ENCODE measurements around the gene SEC16A.
"Not testable (repeated sequence)": the region's sequence is repeated elsewhere in the genome, so short reads cannot be mapped to it uniquely, and the experiment has no call there.

The SEC16A gene

DNA sequence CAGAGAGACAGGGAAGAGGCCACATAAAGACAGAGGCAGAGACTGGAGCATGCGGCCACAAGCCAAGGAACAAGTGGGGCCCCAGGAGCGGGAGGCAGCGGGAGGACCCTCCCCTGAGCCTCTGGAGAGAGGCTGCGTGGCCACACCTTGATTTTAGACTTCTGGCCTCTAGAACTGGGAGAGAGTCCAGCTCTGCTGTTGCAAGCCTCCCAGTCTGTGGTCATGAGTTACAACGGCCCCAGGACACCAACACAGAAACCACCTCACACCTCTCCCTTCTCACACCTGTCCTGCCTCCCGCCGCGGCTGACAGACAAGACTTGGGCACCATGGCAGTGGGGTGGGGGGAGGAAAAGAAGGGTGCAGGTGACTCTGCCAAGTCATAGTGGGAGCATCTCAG lies 45.4 kb downstream of the SEC16A start:
- DNase-seq = no peak

DNA sequence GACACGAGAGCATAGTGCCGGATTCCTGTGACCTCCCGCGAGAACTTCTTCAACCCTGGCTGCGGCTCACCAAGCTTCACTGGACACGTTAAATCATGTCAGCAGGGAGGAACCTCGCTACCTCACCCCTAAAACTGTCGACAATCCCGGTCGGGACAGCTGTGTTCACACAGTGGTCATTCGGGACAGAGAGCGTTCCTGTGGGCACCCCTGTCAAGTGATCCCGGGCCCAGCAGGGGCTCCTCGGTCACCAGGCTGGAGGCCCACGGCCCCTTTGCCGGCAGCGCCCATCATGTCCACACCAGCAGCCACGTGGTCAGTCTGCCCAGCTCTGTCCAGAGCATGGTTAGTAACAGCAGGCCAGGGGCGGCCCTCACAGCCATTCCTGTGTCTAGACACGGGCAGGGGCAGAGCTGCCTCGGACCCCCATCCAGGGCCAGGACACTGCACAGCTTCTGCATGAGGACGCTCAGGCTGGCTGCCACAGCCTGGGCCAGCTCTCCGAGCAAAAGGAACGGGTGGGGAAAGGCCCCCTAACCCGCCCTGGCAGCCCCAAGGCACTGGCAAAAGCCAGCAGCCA lies 46.7 kb downstream of the SEC16A start:
- no peak for DNase-seq

DNA sequence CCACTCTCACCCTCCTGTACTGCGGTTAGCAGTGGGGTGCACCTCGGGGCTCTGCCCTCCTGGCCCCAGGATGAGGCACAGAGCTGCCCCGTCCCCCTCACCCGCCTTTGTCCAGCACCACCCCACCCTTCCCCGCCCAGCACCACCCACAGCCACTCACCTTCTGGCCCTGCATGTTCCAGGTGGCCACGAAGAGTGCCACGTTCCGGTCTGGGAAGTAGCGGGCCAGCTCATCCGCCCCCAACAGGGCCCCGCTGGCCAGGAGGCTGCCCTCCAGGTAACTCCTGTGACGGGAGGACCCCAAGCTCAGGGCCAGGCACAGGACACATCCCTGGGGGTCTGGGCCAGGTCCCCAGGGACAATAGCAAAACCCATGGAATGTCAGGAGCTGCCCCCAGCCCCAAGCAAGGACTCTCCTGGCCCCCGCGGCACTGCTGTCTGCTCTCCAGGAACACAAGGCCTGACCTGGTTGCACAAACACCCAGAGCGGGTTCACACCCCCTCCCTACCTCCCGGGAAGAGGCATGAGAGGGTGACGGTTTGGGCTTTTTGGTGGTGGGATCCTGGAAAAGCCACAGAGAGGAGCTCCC lies 48.2 kb downstream of the SEC16A start:
- no peak for DNase-seq

DNA sequence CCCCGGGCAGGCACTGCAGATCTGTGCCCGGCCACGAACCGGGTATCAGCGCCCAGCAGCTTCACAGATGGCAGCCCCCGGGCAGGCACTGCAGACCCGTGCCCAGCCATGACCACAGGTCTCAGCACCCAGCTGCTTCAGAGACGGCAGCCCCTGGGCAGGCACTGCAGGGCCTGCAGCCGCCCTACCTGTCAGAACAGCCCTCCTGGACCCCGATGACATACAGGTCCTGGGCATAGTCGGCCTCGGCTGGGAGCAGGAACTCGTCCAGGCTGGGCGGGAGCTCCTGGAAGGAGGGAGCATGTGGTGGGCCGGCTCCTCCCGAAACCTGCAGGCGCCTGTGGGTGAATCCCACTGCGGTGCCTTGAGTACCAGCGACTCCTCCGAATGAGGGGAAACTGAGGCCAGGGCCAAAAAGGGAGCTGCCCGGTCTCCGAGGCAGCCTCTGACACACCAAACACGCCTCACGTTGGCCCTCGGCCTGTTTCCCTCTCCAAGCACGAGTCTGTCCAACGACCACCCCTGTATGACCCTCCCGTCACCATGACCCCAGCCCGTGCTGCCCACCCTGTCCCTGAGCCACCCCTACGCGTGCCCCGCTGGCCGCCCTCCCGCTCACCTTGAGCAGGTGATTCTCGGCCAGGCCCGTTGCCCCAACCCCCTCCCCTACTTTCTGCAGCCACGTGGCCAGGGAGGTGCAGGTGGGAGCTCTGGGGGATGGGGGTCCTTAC lies 48.8 kb downstream of the SEC16A start:
- no peak for DNase-seq

DNA sequence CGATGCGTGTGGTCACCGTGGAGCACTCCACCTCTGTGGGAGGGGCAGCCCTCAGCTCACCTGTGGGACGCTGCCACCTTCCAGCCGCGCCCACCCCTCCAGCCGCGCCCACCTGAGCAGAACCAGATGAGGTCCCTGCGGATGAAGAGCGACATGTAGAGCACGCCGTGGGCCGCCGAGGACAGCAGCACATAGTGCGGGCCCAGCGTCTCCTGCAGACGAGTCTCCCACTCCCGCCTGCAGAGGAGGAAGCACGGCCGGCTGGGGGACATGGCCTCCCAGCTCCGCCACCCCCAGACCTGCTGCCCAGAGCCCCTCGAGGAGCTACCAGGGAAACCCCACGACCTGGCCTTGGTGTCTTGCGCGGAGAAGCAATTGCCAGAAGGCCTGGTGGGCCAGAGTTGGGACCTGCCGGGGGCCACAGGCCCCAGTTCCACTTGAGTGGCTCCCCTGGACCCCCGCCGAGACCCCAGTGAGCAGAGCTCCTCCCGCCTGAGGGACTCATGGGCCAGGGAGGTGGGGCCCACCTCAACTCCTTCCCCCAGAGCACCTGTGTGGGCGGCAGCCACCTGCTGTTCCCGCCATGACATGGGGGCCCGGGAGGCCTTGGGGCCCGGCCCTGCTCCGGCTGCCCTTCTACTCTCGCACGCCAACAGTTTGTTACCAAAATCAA lies 49.7 kb downstream of the SEC16A start:
- no peak for DNase-seq

DNA sequence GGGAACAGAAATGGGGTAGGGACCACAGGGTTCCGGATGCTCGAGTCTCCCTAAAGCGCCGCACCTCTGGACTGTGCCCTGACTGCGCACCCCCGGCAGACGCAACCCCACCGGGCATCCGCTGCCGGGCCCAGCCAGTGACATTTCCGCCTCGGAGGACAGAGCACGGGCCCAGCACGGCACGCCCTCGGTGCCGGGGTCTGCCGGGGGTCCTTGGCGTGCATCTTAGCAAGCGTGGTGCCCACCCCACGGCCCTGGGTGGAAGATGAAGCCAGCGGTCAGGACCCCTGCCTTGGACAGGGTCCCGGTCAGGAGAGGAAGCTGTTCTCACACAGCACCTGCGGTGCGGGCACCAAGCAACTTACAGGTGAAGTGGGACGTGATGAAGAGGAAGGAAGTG lies 50.2 kb downstream of the SEC16A start:
- no peak for DNase-seq

DNA sequence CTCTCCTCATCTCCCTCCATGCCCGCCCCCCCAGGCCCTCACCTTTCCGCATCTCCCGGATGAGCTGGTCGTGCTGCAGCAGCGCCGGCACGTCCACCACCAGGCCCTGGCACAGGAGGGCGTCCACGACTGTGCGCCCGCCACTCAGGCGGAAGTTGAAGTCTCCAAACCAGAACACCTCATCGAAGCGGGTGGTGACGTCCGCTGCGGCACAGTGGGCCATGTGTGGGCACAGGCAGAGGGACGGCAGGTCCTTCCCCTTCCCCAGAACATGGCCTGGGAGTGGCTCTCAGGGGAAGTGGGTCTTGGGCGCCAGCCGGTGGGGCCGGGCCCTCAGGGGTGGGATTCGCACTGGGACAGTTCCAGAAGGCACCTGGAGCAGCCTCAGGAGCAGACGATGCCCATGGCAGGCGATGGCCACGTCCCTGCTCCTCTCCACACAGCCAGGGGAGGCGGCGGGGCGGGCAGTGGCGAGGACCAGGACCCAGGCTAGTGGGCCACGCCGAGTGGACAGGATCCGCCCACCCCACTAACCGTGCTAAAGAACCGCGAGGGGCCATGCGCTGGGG lies 51.0 kb downstream of the SEC16A start:
- DNase-seq = no peak

DNA sequence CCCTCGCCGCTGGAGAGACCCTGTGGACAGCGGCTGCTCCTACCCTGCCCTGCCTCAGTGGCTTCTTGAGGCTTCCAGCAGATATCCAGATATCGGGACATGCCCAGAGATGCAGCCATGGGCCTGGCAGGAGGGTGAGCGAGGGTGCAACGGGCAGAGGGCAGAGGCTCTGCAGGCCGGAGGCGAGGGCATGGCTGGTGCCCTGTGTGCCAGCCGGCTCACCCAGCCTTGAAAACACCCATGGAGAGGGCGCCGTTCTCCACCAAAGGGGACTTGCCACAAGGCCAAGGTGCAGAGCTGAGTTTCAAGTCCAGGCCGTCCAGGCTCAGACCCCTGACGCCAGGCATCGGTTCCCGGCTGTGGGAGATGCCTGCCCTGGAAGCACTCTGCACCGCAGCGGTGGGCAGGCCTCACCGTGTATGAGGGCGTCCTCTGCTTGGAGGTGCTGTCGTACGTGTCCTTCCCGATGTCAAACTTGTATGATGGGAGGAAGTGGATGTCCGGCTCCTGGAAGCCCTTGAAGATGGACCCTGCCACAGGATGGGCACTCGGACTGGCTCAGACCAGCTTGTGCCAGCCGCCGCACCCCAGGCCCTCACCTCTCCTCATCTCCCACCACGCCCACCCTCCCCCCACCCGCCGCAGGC lies 52.1 kb downstream of the SEC16A start:
- no peak for DNase-seq

DNA sequence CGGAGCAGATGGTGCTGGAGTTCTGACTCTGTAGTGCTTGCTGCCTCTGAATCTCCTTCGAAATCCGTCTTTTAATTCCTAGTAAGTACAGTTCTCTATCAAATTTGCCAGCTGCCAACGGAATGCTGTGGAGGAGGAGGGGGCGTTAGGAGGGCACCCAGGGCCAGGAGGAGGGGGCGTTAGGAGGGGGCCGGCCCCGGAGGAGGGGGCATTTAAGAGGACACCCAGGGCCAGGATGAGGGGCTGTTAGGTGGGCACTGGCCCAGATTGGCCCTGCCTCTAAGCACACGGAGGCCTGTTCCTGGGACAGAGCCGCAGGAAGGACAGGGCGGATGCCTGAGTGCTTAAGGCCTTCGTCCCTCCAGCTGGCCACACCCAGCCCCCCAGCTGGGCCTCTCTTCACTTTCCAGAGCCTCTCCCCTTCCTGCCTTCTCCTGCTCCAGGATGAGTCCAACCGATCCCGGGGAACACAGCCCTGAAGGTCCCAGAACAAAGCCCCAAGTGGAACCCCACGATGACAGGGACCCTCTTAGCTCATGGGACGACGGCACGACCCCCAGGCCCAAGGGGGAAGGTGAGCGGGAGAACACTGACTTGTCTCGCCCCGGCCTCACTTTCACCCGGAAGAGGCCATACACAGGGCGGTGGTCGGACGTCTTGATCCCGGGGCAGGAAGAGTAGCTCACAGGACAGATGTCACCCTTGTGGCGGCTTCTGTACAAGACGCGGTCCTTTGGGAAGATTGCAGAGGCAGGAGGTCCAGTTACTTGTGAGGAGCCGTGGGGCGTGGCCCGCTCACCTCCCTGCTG lies 53.0 kb downstream of the SEC16A start:
- no peak for DNase-seq

DNA sequence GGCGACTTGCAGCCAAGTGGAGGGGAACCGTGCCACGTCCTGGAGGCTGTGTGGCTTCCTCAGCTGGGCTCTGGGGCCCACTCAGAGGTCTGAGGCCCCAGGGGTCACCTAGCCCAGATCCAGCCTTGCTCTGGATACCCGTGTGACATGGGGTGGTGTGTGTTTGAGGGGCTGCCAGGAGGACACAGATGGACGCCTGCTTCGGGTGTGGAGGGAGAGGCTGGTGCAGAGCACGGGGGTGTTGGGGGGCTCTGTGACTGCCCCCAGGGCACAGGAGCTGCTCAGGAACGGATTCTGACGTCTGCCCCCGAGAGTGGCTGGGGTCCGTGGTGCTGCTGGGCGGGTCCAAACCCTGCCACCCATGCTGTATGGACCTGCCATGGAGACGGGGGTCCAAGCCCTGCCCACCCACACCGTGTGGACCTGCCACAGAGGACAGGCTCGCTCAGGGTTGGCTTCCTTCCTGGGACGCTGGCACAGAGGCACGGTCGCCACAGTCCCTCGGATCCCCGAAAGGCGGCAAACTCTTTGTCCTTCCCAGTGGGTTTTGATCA lies 53.7 kb downstream of the SEC16A start:
- no peak for DNase-seq

DNA sequence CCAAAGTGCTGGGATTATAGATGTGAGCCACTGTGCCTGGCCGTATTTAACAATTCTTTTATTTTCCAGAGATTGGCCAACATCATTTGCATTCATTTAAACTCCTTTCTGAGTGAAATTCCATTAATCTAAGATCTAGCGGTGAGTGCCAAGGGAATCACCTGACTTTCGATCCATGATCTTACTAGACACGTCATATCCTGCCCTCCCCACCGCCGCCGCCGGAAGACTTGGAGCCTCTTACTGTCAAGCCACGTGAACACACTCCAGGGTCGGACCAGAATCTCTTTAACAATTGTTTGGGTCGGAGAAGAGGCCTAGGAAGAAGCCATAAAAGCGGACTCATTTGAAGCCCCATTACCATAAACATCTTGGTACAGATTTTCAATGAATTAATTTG lies 56.1 kb downstream of the SEC16A start:
- no peak for DNase-seq

DNA sequence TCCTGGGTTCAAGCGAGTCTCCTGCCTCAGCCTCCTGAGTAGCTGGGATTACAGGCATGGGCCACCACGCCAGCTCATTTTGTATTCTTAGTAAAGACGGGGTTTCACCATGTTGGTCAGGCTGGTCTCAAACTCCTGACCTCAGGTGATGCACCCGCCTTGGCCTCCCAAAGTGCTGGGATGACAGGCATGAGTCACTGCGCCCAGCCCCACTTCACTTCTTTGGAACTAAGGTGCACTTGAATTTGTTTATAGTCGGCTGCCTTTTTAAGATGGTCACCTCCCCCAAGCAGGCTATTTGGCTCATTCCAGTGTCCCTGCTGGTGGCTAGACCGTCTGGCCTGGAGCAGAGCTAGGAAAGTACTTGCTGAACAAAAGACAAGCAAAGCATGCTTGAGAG lies 57.5 kb downstream of the SEC16A start:
- DNase-seq = not testable (repeated sequence)

DNA sequence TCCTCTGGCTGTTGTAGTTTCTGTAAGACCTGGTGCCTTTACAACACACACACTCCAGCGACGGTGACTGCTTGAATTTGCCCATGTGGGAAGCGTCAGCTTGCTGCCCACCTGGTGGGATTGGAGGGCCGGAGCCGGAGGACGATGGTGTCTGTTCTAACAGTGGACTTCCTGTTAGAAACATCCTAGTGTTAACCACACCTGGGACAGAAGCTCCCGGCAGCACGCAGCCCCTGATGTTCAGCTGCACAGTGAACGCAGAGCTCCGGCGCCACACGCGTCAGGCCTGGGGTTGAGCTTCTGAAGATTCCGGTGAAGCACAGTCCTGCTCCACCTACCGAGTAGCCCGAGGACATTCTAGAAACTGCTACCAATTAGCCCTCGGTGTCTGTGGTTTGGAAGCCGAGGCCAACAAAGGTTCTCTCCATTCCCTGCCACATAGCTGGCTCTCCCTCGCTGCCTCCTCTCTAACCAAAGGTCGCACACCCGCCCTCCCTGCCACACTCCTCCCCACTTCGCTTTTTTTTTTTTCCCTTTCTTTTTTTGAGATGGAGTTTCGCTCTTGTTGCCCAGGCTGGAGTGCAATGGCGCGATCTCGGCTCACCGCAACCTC lies 58.0 kb downstream of the SEC16A start:
- no peak for DNase-seq

DNA sequence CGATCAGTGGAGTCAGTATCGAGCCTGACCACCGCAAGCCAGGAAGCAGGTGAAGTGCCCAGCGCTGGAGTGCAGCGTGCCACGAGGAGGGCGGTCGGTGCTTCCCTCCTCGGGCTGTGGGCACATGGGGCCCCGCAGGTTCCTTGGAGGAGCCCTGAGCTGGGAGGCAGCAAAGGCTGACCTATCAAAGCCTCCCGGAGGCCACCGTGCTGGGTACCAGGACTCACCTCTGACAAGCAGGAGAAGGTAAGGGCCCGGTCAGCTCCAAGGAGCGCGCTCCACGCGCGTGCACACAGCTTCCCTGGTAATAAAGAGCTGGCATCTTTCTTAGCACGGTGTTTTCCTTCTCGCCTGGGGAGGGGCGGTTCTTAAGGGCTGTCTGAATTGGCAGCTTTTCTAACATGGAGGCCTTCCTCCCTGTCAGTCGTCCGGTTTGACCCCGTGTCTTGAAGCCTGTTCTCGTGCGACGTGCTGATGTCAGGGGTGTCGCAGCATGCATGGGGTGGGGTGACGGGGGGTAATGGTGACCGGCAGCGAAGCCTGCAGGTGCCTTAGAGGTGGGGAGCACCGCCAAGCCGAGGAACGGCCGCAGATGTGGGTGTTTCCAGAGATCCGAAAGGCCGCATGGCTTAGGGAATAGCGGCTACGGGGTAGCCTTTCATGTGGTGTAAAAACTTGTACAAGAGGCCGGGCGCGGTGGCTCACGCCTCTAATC lies 59.3 kb downstream of the SEC16A start:
- no peak for DNase-seq

DNA sequence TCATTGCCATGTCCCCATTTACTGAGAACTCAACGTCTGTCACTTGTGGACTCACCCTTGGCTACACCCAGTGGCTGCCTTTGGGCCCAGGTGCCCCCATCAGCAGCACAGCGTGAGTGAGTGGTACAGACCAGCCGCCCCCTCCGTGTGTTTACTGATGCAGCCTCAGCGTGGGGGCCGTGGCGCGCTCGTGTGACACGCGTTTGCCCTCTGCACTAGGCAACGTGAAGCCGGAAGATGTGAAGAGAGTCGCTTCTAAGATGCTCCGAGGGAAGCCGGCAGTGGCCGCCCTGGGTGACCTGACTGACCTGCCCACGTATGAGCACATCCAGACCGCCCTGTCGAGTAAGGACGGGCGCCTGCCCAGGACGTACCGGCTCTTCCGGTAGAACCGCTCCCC lies 60.0 kb downstream of the SEC16A start:
- DNase-seq = no peak

DNA sequence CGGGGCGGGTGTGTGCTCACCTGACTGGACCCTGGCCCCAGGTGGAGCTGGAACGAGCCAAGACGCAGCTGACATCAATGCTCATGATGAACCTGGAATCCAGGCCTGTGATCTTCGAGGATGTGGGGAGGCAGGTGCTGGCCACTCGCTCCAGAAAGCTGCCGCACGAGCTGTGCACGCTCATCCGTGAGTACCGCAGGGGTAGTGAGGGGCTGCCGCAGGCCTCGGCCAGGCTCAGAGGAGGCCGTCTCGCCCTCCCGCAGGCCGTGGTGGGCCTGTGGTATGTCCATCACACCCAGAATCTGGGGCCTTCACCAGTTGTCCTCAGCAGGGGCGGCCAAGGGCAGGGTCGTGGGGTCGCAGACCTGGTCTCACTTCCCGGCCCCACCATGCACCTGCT lies 61.0 kb downstream of the SEC16A start:
- DNase-seq = no peak

DNA sequence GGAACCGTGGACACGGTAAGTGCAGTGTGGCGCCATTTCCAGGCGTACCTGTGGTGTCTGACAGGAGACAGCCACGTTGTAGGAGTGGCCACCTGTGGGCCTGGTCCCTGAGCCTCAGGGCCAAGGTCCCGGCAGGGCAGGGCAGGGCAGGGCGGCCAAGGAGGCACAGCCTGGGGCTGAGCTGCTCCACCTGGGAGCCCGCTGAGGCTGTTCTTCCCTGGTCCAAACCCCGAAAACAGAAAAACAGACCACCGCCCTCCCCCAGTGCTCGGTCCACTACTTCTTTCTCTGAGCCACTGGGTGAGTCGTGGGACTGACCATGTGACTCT lies 63.8 kb downstream of the SEC16A start:
- no peak for DNase-seq

DNA sequence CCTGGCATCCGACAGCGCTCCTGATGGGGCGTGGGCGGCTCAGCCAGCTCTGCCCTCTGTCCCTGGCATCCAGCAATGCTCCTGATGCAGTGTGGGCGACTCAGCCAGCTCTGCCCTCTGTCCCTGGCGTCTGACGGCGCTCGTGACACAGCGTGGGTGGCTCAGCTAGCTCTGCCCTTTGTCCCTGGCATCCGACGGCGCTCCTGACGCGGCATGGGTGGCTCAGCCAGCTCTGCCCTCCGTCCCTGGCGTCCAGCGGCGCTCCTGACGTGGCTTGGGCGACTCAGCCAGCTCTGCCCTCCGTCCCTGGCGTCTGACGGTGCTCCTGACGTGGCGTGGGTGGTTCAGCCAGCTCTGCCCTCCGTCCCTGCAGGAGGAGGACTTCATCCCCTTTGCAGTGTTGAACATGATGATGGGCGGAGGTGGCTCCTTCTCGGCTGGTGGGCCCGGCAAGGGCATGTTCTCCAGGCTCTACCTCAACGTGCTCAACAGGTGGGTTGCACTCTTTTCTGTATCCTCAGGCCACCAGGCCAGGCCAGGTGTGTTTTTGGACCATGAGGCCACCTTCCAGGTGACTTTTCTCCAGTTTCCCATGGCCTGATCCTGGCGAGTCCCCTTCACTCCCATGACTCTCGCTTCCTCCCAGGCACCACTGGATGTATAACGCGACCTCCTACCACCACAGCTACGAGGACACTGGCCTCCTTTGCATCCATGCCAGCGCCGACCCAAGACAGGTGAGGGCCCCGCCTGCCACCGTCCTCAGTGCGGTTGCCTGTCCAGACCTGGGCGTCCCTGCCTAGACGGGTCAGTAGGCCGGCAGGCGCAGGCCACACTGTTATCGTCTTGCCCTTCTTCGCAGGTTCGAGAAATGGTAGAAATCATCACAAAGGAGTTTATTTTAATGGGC lies 64.4 kb downstream of the SEC16A start:
- DNase-seq = no peak

DNA sequence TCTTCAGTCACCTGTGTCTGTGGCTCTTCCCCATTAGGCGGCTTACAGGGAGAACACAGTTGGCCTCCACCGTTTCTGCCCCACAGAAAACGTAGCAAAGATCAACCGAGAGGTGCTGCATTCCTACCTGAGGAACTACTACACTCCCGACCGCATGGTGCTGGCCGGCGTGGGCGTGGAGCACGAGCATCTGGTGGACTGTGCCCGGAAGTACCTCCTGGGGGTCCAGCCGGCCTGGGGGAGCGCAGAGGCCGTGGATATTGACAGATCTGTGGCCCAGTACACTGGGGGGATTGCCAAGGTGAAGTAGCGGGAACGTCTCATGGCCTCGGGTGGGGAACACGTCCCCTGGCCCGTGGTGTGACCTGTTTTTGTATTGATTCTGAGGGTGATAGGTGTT lies 65.9 kb downstream of the SEC16A start:
- no peak for DNase-seq

DNA sequence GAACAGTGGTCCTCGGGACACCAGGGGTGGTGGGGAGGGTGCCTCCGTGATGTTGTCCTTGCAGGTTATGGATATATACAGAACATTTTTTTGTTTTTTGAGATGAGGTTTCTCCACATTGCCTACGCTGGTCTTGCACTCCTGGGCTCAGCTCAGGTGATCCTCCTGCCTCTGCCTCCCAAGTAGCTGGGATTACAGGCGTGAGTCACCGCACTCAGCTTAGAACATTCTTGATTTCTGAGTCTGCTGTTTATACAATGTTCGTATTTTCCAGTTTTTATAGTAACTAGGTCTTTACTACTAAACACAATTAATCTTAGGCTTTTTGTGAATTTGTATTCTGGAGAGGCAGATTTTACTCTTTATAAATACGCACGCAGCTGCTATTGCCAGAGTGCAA lies 66.4 kb downstream of the SEC16A start:
- DNase-seq = no peak
